Dedifferentiated amniotic fluid mesenchymal stem cell (primary cell): ENCODE results near the gene MRPS5.
"Not testable (repeated sequence)": the region's sequence is repeated elsewhere in the genome, so short reads cannot be mapped to it uniquely, and the experiment has no call there.

Experiments used
- DNase-seq: peaks from one replicate; pipeline ENCODE4 v3.0.0-alpha.2; 2016; ENCODE audit errors: extremely low spot score

Gene MRPS5

DNA sequence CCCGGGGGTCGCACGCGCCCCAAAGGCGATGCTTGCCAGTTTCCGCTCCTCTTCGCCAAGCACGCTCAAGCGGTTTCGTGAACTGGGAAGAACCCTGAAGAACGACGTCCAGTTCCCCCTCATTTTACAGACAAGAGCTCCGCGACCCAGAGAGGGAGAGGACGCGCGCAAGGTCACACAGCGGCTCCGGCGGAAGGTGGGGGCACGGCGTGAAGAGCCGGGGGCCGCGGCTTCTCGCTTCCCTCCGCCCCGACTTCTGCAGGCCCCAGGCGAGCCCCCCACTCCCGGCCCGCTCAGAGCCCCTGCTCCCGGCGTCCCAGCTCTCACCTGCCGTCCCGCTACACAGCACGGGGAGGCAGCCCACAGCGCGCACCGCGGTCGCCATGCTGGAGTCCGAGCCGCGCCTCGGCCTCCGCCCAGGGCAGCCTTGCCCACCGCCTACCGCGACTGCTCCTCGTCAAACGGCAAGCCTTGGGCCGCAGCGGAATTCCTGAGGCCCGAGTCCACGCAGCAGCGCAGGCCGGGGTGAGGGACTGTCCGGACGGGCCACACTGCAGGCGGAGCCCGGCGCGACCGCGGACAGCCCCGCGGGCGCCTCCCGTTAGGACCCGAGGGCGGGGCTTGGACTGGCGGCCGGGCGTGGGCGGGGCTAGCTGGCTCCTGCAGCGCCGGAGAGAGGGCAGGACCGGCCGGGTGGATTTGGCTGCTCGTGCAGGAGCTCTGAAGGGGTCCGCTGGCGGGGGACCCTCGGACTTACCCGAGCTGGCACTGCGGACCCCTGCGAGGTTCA, at the start of gene MRPS5:
Gene MRPS5 (minus strand): TSS at position 402 of the 790 bp plus-strand sequence. CDS start 17 bp downstream, at position 385.
- peak; percentile 58 for DNase-seq

GRCh38 chr2:95166065-95166763, 44.6 kb upstream of the MRPS5 start:
- no peak for DNase-seq

GRCh38 chr2:95165371-95166064, 43.9 kb upstream of the MRPS5 start, which contains the start of gene ZNF2:
Gene ZNF2, plus strand, starts transcription at chr2:95165809. Its CDS starts 10,418 bp downstream, at chr2:95176227.
- peak; percentile 97 for DNase-seq

GRCh38 chr2:95165030-95165370, 43.4 kb upstream of the MRPS5 start:
- DNase-seq: no peak

- peak; percentile 36 for DNase-seq
Observed at GRCh38 chr2:95159690-95160449, 38.3 kb upstream of the MRPS5 start, which contains the start of gene ZNF514. Gene ZNF514, minus strand, starts transcription at chr2:95159848. Its CDS starts 6,595 bp downstream, at chr2:95153253.

- no peak for DNase-seq
Observed at GRCh38 chr2:95158891-95159619, 37.4 kb upstream of the MRPS5 start.

DNA sequence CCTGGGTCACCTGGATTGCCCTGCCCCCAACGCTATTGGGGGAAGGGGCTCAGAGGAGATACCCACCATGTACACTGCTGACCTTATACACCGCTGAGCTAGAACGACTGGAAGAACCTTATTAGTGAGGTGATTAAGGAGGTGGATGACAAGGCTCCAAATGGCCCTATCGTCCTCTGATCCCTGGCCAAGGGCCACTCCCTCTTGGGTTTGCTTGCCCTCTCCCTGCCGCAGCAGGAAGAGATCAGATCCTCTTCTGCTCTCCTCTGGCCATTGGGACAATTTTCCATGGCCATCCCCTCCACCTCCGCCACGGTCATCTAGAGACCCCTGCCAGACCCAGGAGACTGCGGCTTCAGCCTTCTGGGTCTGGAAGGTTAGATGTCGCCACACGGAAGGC, 36.8 kb upstream of the MRPS5 start:
- DNase-seq: no peak

- no peak for DNase-seq
Observed at GRCh38 chr2:95149397-95149984, 27.9 kb upstream of the MRPS5 start.

- no peak for DNase-seq
Observed at GRCh38 chr2:95143838-95144237, 22.2 kb upstream of the MRPS5 start.

DNA sequence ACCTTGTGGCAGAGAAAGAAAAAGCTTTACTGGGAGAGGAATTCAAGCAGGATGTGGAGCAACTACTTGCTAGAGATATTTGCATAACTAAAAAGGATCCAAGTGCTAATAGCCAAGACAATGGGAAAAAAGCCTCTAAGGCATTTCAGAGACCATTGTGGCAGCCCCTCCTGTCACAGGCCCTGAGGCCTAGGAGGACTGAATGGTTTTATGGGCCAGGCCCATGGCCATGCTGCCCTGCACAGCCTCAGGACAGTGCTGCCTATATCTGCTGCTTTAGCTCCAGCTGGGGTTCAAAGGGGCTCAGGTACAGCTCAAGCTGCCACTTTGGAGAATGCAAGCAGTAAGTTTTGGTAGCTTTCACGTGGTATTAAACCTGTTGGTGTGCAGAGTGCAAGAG, 17.1 kb upstream of the MRPS5 start:
- DNase-seq: no peak

DNA sequence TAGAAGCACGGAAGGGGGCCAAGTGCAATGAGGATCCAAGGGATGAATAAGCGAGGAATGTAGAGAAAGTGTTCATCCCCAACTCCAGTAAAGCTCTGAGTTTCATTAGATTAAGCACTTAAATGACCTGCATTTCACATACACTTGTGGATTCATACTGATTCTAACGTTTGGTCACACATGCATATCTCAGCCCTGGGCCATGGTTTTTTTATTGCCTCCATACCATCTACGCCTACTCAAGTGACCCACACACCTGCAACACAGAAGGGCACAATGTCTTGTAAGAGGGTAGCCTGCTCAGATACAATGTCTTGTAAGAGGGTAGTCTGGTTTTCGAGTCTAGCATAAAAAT, 566 bp upstream of the MRPS5 start:
- DNase-seq: no peak

- DNase-seq: peak; percentile 33
Observed at GRCh38 chr2:95121093-95121406, 558 bp downstream of the MRPS5 start.

- peak; percentile 55 for DNase-seq
Observed at GRCh38 chr2:95115418-95115817, 6.2 kb downstream of the MRPS5 start.

DNA sequence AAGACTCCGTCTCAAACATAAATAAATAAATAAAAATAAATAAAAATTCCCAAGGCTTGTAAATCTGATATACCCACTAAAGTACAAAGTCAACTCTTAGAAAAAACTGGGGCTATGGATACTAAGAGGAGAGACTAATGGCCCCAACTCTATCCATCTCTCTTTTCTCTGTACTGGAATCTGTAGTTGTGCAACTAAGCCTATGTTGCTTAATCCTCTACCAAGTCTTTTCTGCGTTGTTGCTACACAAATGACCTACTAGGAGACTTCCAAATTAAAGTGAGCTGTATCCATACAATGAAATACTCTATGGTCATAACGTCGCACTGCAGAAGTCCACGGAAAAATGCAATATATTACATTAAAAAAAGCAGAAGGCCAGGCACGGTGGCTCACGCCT, 8.1 kb downstream of the MRPS5 start:
- DNase-seq: no peak

- DNase-seq: no peak
Observed at GRCh38 chr2:95110395-95110794, 11.2 kb downstream of the MRPS5 start.

DNA sequence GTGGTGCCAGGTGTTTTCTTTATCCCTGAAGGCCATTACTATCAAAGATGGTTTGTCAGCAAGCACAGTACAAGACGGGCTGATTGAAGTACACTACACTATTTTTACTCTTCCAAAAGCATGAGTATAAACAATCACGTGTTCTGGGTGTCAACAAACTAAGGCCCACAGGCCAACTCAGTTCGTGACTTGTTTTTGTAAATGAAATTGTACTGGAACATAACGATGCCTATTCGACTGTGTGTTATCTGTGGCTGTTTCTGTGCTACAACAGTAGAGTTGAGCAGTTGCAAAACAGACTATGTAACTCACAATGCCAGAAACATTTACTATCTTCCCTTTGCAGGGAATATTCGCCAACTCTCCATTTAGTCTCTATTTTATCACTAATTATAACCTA, 12.3 kb downstream of the MRPS5 start:
- DNase-seq: no peak

GRCh38 chr2:95106081-95106480, 15.5 kb downstream of the MRPS5 start:
- DNase-seq: no peak

GRCh38 chr2:95104606-95105005, 17.0 kb downstream of the MRPS5 start:
- no peak for DNase-seq

GRCh38 chr2:95099910-95100309, 21.7 kb downstream of the MRPS5 start:
- no peak for DNase-seq

DNA sequence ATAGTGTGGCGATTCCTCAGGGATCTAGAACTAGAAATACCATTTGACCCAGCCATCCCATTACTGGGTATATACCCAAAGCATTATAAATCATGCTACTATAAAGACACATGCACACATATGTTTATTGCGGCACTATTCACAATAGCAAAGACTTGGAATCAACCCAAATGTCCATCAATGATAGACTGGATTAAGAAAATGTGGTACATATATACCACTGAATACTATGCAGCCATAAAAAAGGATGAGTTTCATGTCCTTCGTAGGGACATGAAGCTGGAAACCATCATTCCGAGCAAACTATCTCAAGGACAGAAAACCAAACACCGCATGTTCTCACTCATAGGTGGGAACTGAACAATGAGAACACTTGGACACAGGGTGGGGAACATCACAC, 23.3 kb downstream of the MRPS5 start:
- DNase-seq: not testable (repeated sequence)
